Heart left ventricle (tissue), 16 donors: ENCODE measurements around the gene MFNG. TPM values are rescaled to one million over a fixed set of nuclear protein-coding genes. Genes with fewer than 3 reads are reported as not detected.

Experiments
- ATAC-seq, 4 donors: fragments of 200-7000 bp; cut with Tn5 transposase; one replicate each; pipeline ENCODE4 v1.9.1; 2020 to 2022; ENCODE audit warnings: moderate library complexity in 4 of 4, mild to moderate bottlenecking in 3 of 4, moderate number of reproducible peaks in 1 of 4
- DNase-seq, 5 donors: peaks; one replicate each; pipeline ENCODE4 v3.0.0-alpha.2; 2020
- H3K27ac ChIP-seq, 12 donors: fragments of 200-600 bp; sonication (generic) in 4 of 12; one replicate each; pipeline versions ENCODE4 v1.5.0 to v1.8.0; 2016 to 2022; ENCODE audit warnings: mild to moderate bottlenecking in 2 of 12
- H3K27me3 ChIP-seq, 9 donors: fragments of 200-600 bp; sonication (generic) in 2 of 9; one replicate each; pipeline versions ENCODE4 v1.5.1 to v1.8.0; 2016 to 2022; ENCODE audit warnings: mild to moderate bottlenecking in 3 of 9
- H3K36me3 ChIP-seq, 9 donors: fragments of 200-600 bp; sonication (generic) in 2 of 9; one replicate each; pipeline versions ENCODE4 v1.5.0 to v1.8.0; 2018 to 2022; ENCODE audit warnings: mild to moderate bottlenecking in 2 of 9
- H3K4me1 ChIP-seq, 12 donors: fragments of 200-600 bp; sonication (generic) in 4 of 12; one replicate each; pipeline versions ENCODE4 v1.5.0 to v1.8.0; 2016 to 2022; ENCODE audit warnings: mild to moderate bottlenecking in 3 of 12
- H3K4me3 ChIP-seq, 12 donors: fragments of 200-600 bp; sonication (generic) in 4 of 12; one replicate each; pipeline versions ENCODE4 v1.5.0 to v1.8.0; 2017 to 2022; ENCODE audit warnings: mild to moderate bottlenecking in 9 of 12, moderate library complexity in 4 of 12
- H3K9me3 ChIP-seq, 12 donors: fragments of 200-600 bp; sonication (generic) in 4 of 12; one replicate each; pipeline versions ENCODE4 v1.5.0 to v1.8.0; 2016 to 2022; ENCODE audit warnings: mild to moderate bottlenecking in 1 of 12
- CTCF ChIP-seq, 12 donors: fragments of 200-600 bp; sonication (generic) in 4 of 12; IDR thresholded peaks; one replicate each; pipeline versions ENCODE4 v1.5.0 to v1.8.0; 2018 to 2022; ENCODE audit warnings: antibody characterized with exemption in 12 of 12, mild to moderate bottlenecking in 5 of 12
- POLR2A ChIP-seq, 2 donors: fragments of 450-650 bp; IDR thresholded peaks; one replicate each; pipeline ENCODE4 v1.6.1; 2017; ENCODE audit warnings: antibody characterized with exemption in 2 of 2, mild to moderate bottlenecking in 2 of 2, moderate library complexity in 2 of 2
- WGBS, 4 donors: extraction: QIAGEN DNeasy Blood & Tissue Kit in 2 of 4; methylation state at CpG; one replicate each; pipeline versions ENCODE4 v1.1.5 to v1.1.7; 2013 to 2018; 5-methylcytosine and 5-hydroxymethylcytosine counted together
- intact Hi-C, 10 donors: fragments of 100-400 bp; cut with DNase I; formaldehyde crosslinking; loops; one replicate each; pipeline versions ENCODE4 v1.11.1 to v1.14.2; 2022
- polyA plus RNA-seq, 2 donors: library from polyadenylated mRNA; stranded (reverse); fragments of 200-250 nt; gene quantifications; one replicate each; pipeline ENCODE4 v1.2.3, GENCODE V29; 2013
- total RNA-seq, 9 donors: library from RNA; depleted of rRNA in 2 of 9; stranded (reverse); fragments of >200 nt in 2 of 9; fragmentation: NEBNext Ultra II Directional in 3 of 9; extraction: Animal tissue kit (Norgen Biotek cat#: 25700) in 3 of 9; gene quantifications; one replicate each; pipeline versions ENCODE4 v1.1.0 to v1.2.4, GENCODE V29; 2016 to 2023
- donor health status: ischemic (EF 13 %, LVEDD 7.1; RV severe dilation, severe dysfunction).
- donor health status: healthy with polysubstance abuse.
- donor health status: DM: no; HTN: yes; CAD: no.
- donor health status: DM: no; HTN: no; CAD: no.
- donor health status: ischemic (EF 25% LVEDD 6.9; RV normal size, moderate dysfunction).
- donor health status: ischemic (EF 25% LVEDD 5.7; RV mildly dilated, moderate dysfunction).
- donor health status: healthy.
- donor health status: DM: yes; HTN: yes; CAD: no.
- donor health status: ischemic (EF 35%, LVEDD 5.7; RV mildly dilated, moderate dysfunction).
- donor health status: nonischemic (EF 11% LVEDD 7.7; RV severe dilation, severe dysfunction).
- donor health status: DM: yes; HTN: yes; CAD: no.
- donor health status: PGD.
- donor health status: ischemic (EF 29% LVEDD 5.4; RV normal size, mild dysfunction).
- donor health status: nonischemic (EF 23%, LVEDD 6.1; RV moderate dilation, normal function).

The MFNG gene
- total and polyA plus RNA-seq, 11 donors = 5.8 to 25.6 (median 9.6) TPM

GRCh38 chr22:37443086-37443485, 43.1 kb downstream of the MFNG start:
- peak in 1 of 5 donors; percentile 5 for DNase-seq
- no peak overlapping the region for H3K27ac ChIP-seq
- H3K9me3 ChIP-seq = peaks cover 0 to 11% (median 2%) of the 10 kb centered on the region in 12 donors
- H3K27me3 ChIP-seq = peaks cover 0 to 47% (median 0%) of the 10 kb centered on the region in 9 donors
- no peak overlapping the region for H3K4me3 ChIP-seq
- ATAC-seq = no peak
- H3K4me1 ChIP-seq = no peaks in the 10 kb centered on the region
- H3K36me3 ChIP-seq = no peaks in the 10 kb centered on the region
- intact Hi-C loops = no loop called here
- 85 to 90% (median 89%) methylated on average over 7 of the region's 7 CpGs for WGBS, 4 donors
- no peak for TF ChIP-seq POLR2A (IDR thresholded peaks at IDR 0.05)
- no peak for TF ChIP-seq CTCF (IDR thresholded peaks at IDR 0.05)

DNA sequence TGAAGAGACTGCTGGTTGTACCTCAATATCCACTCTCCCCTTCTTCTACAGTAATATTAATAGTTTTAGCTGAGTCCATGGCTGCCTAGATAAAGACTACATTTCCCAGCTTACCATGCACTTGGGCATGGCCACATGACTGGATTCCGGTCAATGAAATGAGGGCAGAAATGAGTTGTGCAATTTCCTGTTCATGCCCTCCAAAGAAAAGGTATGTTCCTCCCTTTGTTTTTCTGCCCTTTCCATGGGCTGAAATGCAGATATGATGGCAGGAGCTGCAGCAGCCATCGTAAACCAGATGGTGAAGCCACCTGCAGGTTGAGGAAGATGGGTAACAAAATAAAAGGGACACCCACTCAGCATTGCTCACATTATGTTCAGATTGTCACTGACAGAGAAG, 43.6 kb downstream of the MFNG start:
- Histone ChIP-seq H3K4me3 (no peak overlapping the region), H3K4me1 (no peaks in the 10 kb centered on the region), H3K36me3 (no peaks in the 10 kb centered on the region), H3K9me3 (peaks cover 0 to 11% (median 2%) of the 10 kb centered on the region in 12 donors), H3K27me3 (peaks cover 0 to 42% (median 0%) of the 10 kb centered on the region in 9 donors), H3K27ac (no peak overlapping the region)
- intact Hi-C loops = no loop called here
- TF ChIP-seq CTCF (IDR thresholded peaks at IDR 0.05) (no peak), POLR2A (IDR thresholded peaks at IDR 0.05) (no peak)
- DNase-seq (peak in 1 of 5 donors; percentile 1), ATAC-seq (no peak)
- 64 to 84% (median 74%) methylated on average over 2 of the region's 2 CpGs for whole genome bisulfite sequencing, 4 donors

- intact Hi-C loops = no loop called here
- Histone ChIP-seq H3K36me3 (no peaks in the 10 kb centered on the region), H3K9me3 (peaks cover 0 to 11% (median 2%) of the 10 kb centered on the region in 12 donors), H3K27ac (no peak overlapping the region), H3K4me3 (no peak overlapping the region), H3K4me1 (no peaks in the 10 kb centered on the region), H3K27me3 (peaks cover 0 to 38% (median 0%) of the 10 kb centered on the region in 9 donors)
- no peak for TF ChIP-seq CTCF (IDR thresholded peaks at IDR 0.05)
- TF ChIP-seq POLR2A (IDR thresholded peaks at IDR 0.05) = no peak
- WGBS, 4 donors = 45 to 63% (median 52%) methylated on average over 8 of the region's 8 CpGs
- DNase-seq (peak in 1 of 5 donors; percentile 3), ATAC-seq (no peak)
Measured at GRCh38 chr22:37442135-37442534, 44.0 kb downstream of the MFNG start.

GRCh38 chr22:37440875-37441274, 45.3 kb downstream of the MFNG start:
- H3K27ac ChIP-seq = no peak overlapping the region
- DNase-seq (no peak), ATAC-seq (no peak)
- H3K36me3 ChIP-seq = no peaks in the 10 kb centered on the region
- H3K4me3 ChIP-seq = no peak overlapping the region
- H3K4me1 ChIP-seq = no peaks in the 10 kb centered on the region
- WGBS, 4 donors = 88 to 92% (median 89%) methylated on average over 4 of the region's 4 CpGs
- H3K27me3 ChIP-seq = peaks cover 0 to 27% (median 0%) of the 10 kb centered on the region in 9 donors
- TF ChIP-seq CTCF (IDR thresholded peaks at IDR 0.05) (no peak), POLR2A (IDR thresholded peaks at IDR 0.05) (no peak)
- H3K9me3 ChIP-seq = peaks cover 0 to 11% (median 2%) of the 10 kb centered on the region in 12 donors
- intact Hi-C loops = no loop called here
